WTC11 (cell line): Measurements from ENCODE around the gene ISL1. TPM values are rescaled to one million over a fixed set of nuclear protein-coding genes. Genes with fewer than 3 reads are reported as not detected.

Experiments used
- ATAC-seq: fragments of 200-7000 bp; cut with Tn5 transposase; 2 replicates; pipeline ENCODE4 v1.10.0; 2021; ENCODE audit warnings: mild to moderate bottlenecking, moderate library complexity
- CTCF ChIA-PET: fragments of 300-600 bp; sonication (Branson Sonifier 250); formaldehyde crosslinking; loops from one replicate; lab custom pipeline; 2021; ENCODE audit warnings: antibody characterized with exemption; lab: Charles Lee
- POLR2A ChIA-PET: fragments of 350-600 bp; sonication (Branson Sonifier 250); formaldehyde crosslinking; loops from one replicate; lab custom pipeline; 2021; ENCODE audit warnings: antibody characterized with exemption; lab: Charles Lee
- DNase-seq: peaks from one replicate; pipeline ENCODE4 v3.0.0; 2021; ENCODE audit warnings: low spot score
- H3K27ac Mint-ChIP-seq: 2 replicates; pipeline ENCODE4 v1.8.0; 2021; ENCODE audit warnings: mixed read lengths
- H3K27me3 Mint-ChIP-seq: 2 replicates; pipeline ENCODE4 v1.8.0; 2021; ENCODE audit warnings: low read depth, mild to moderate bottlenecking, moderate library complexity, mixed read lengths
- H3K36me3 Mint-ChIP-seq: 2 replicates; pipeline ENCODE4 v1.8.0; 2021; ENCODE audit warnings: mixed read lengths
- H3K4me1 Mint-ChIP-seq: 2 replicates; pipeline ENCODE4 v1.8.0; 2022; ENCODE audit warnings: mixed read lengths
- H3K4me3 Mint-ChIP-seq: 2 replicates; pipeline ENCODE4 v1.8.0; 2021; ENCODE audit warnings: mild to moderate bottlenecking, moderate library complexity, mixed read lengths
- H3K9me3 Mint-ChIP-seq: 2 replicates; pipeline ENCODE4 v1.8.0; 2021; ENCODE audit warnings: mixed read lengths
- AR ChIP-seq: fragments of 250-450 bp; sonication (Bioruptor Pico); IDR thresholded peaks from 2 replicates; pipeline ENCODE4 v1.9.0; 2021; ENCODE audit warnings: mild to moderate bottlenecking
- ATF1 ChIP-seq: sonication (generic); formaldehyde crosslinking; IDR thresholded peaks from 2 replicates; pipeline ENCODE4 v1.8.1; 2023; ENCODE audit warnings: mild to moderate bottlenecking, moderate library complexity, missing genetic modification reagents
- CTCF ChIP-seq: fragments of 200-600 bp; IDR thresholded peaks from 2 replicates; pipeline ENCODE4 v1.8.0; 2022; ENCODE audit warnings: antibody characterized with exemption
- ELF4 ChIP-seq: sonication (generic); formaldehyde crosslinking; IDR thresholded peaks from 2 replicates; pipeline ENCODE4 v1.8.1; 2022; ENCODE audit warnings: low read depth, mild to moderate bottlenecking, moderate library complexity, missing genetic modification reagents
- FOXP4 ChIP-seq: sonication (generic); formaldehyde crosslinking; IDR thresholded peaks from 2 replicates; pipeline ENCODE4 v1.8.0; 2022; ENCODE audit warnings: mild to moderate bottlenecking, missing genetic modification reagents
- GABPB1 ChIP-seq: sonication (generic); formaldehyde crosslinking; IDR thresholded peaks from 2 replicates; pipeline ENCODE4 v1.8.1; 2023; ENCODE audit warnings: mild to moderate bottlenecking, missing genetic modification reagents
- ZNF281 ChIP-seq: sonication (generic); formaldehyde crosslinking; IDR thresholded peaks from 2 replicates; pipeline ENCODE4 v1.8.0; 2023; ENCODE audit warnings: mild to moderate bottlenecking, missing genetic modification reagents
- total RNA-seq: library from RNA; stranded (reverse); gene quantifications from 3 replicates; pipeline ENCODE4 v1.2.3, GENCODE V29; 2021

Gene ISL1
- total RNA-seq, 1 experiment from 2014 or later, result not detected

- ChIA-PET POLR2A (no interaction called here), CTCF (interaction anchor here (0.6 to 1.7 kb wide), 7 partner anchors 12 to 629 kb away, joined by 3 to 7 read pairs (median 6); no protein-coding TSS in a partner anchor)
- Mint-ChIP-seq H3K27ac (no peak overlapping the region), H3K4me3 (peak overlapping the region; percentile 79), H3K27me3 (peaks cover 100% of the 10 kb centered on the region), H3K9me3 (no peaks in the 10 kb centered on the region), H3K4me1 (peaks cover 76% of the 10 kb centered on the region), H3K36me3 (no peaks in the 10 kb centered on the region)
- ATAC-seq (peak; percentile 11), DNase-seq (peak; percentile 56)
- TF ChIP-seq ZNF281 (CRISPR knock-in tag) (peak; percentile 34; the same call in 1 of the 2 replicates), GABPB1 (CRISPR knock-in tag) (no peak)
Measured at GRCh38 chr5:51378448-51379330, 4.6 kb upstream of the ISL1 start.

GRCh38 chr5:51379331-51379700 lies 3.9 kb upstream of the ISL1 start:
- H3K27me3 Mint-ChIP-seq, result peaks cover 100% of the 10 kb centered on the region
- peaks cover 77% of the 10 kb centered on the region for H3K4me1 Mint-ChIP-seq
- H3K27ac Mint-ChIP-seq, result no peak overlapping the region
- TF ChIP-seq AR (no peak), FOXP4 (CRISPR knock-in tag) (peak; percentile 27; the same call in 1 of the 2 replicates)
- ATAC-seq (no peak), DNase-seq (no peak)
- CTCF ChIA-PET, result interaction anchor here (0.6 to 1.7 kb wide), 6 partner anchors 11 to 628 kb away, joined by 3 to 7 read pairs (median 4); no protein-coding TSS in a partner anchor
- peak overlapping the region; percentile 79 for H3K4me3 Mint-ChIP-seq
- no peaks in the 10 kb centered on the region for H3K36me3 Mint-ChIP-seq
- POLR2A ChIA-PET, result no interaction called here
- no peaks in the 10 kb centered on the region for H3K9me3 Mint-ChIP-seq

GRCh38 chr5:51380603-51381207 lies 2.5 kb upstream of the ISL1 start:
- peaks cover 100% of the 10 kb centered on the region for H3K27me3 Mint-ChIP-seq
- no peak for ATAC-seq
- H3K9me3 Mint-ChIP-seq, result no peaks in the 10 kb centered on the region
- H3K4me1 Mint-ChIP-seq, result peaks cover 89% of the 10 kb centered on the region
- no peak overlapping the region; the same call in 1 of the 2 replicates for H3K4me3 Mint-ChIP-seq
- TF ChIP-seq ELF4 (CRISPR knock-in tag) (no peak), ATF1 (no peak), CTCF (peak; percentile 39)
- H3K36me3 Mint-ChIP-seq, result no peaks in the 10 kb centered on the region
- POLR2A ChIA-PET, result no interaction called here
- peak; percentile 32 for DNase-seq
- no peak overlapping the region for H3K27ac Mint-ChIP-seq
- CTCF ChIA-PET, result interaction anchor here (1.5 kb wide), 2 partner anchors 14 to 411 kb away, joined by 3 to 7 read pairs; no protein-coding TSS in a partner anchor
